HT-29 (cell line): ENCODE results near the gene PLAC1. TPM values are rescaled to one million over a fixed set of nuclear protein-coding genes. Genes with fewer than 3 reads are reported as not detected.

ENCODE experiments used
- DNase-seq: peaks from one replicate; pipeline ENCODE4 v3.0.0-alpha.2; 2015; ENCODE audit warnings: low spot score
- total RNA-seq: library from RNA; depleted of rRNA; stranded (reverse); fragments of >200 nt; shearing (Covaris generic); gene quantifications from 2 replicates; pipeline ENCODE4 v1.2.3, GENCODE V29; 2014

The PLAC1 gene
- total RNA-seq, 1 experiment from 2014 or later: not detected

- no peak for DNase-seq
Measured at GRCh38 chrX:134670134-134670924, 12.1 kb upstream of the PLAC1 start.

DNA sequence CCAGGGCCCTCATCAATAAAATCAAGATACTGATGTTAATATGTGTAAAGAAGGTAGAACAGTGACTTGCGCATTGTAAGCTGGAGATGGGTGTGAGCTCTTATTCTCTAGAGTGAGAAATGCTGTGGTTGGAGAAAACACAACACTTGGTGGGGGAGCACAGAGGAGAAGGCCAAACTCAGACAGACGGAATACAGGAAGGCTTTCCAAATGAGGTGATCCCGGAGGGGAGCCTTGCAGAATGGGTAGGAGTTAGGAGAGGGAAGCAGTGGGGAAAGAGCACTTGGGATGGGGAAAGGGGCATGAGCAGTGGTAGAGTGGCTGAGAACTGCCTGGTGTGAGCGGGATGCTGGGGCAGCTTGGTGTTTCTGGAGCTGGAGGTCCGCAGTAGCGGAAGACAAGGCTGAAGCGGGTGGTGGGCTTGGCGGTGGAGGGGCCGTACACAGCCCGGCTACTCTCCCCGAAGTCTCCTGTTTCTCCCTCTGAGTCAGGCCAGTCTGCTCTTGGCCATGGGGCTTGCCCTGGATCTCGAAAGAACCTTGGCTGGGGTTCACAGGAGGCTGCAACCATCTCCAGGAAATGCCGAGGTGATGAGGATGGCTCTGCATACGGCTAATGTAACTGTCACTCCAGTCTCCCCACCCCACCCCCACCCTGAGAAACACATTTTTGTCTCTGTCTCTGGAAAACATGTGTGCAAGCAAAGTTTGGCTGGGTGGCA, 11.3 kb upstream of the PLAC1 start:
- DNase-seq: no peak

- no peak for DNase-seq
Measured at GRCh38 chrX:134664202-134664601, 5.9 kb upstream of the PLAC1 start.

DNA sequence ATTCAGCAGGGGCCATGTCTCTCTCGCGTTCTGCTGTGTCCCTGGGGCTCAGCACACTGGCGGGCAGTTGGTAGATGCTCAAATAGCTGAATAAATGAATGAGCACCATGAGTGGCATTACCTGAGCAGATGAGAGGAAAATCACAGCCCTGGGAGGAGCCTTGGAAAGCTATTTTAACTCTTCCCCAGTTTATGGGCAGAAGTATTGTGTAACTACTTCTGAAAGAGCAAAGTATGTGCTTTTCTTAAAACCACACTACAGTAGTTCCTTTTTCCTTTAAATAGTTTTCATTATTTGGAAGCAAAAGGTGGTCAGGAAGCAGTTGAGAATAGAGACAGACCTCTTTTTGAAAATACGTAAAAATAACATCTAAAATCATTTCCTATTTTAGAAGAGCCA, 3.0 kb upstream of the PLAC1 start:
- DNase-seq: no peak

DNA sequence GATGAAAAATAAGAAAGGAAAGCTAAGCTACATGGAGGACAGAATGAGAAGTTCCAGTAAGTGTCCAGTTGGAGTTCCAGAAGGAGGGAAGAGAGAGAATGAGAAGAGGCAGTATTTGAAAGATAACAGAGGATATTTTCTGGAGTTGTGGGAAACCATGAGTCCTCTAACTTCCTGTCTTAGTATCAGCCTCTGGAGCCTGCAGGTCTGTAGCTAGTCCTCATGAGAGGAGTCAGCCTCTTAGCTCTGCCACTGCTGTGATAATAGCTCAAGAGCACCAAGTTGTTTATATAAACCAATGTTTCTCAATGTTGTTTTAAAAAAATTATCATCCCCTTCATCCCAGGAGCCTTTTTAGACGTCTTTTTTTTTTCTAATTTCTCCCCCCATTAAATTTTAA, 2.4 kb upstream of the PLAC1 start:
- no peak for DNase-seq

GRCh38 chrX:134659761-134660160, 1.5 kb upstream of the PLAC1 start:
- no peak for DNase-seq

- no peak for DNase-seq
Measured at GRCh38 chrX:134658760-134659023, 421 bp upstream of the PLAC1 start.

DNA sequence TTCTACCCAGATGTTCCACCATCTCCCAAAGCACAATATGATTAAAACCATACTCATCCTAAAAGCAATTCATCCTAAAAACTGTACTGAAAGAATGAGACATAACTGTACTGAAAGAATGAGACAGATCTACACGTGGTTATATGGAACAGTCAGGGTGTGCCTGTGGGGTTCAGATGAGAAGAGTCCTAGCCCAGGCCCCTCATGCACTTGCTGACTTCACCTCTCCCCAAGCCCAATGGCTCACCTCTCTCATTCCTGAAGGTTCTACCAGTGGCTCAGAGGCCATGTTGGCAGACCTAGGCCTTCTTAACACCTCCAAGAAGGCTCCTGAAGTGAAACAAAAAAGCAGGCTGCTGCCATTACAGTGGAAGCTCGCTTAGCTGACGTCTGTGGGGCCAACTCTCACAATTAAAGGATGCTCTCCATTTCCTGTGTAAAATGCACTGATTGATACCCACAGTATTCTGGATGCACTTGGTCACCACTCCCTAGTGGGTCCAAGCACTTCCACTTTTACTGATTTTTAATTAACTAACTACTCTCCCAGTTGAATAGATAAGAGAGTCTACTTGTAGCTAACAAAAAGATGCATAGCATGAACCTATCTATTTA, 3.8 kb downstream of the PLAC1 start:
- DNase-seq: no peak

DNA sequence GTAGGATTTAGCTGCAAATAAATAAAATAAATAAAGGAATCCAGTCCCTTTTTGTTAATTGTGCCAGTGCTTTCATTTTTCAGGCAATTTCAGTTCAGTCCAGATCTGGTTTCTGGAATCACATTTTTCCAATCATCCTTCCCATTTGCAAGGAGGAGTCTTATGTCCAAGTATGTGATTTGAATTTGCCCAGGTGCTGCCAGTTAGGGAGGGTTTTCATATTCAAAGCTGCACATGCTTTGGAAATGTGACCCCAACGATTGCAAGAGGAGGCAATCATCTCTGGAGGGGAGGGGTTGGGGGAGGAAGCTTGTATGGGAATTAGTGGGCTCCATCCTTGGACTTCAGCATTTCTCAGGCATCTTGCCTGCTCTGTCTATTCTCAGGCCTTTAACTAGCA, 4.4 kb downstream of the PLAC1 start:
- no peak for DNase-seq

- no peak for DNase-seq
Measured at GRCh38 chrX:134650701-134651100, 7.6 kb downstream of the PLAC1 start.

GRCh38 chrX:134649770-134650169, 8.5 kb downstream of the PLAC1 start:
- no peak for DNase-seq

DNA sequence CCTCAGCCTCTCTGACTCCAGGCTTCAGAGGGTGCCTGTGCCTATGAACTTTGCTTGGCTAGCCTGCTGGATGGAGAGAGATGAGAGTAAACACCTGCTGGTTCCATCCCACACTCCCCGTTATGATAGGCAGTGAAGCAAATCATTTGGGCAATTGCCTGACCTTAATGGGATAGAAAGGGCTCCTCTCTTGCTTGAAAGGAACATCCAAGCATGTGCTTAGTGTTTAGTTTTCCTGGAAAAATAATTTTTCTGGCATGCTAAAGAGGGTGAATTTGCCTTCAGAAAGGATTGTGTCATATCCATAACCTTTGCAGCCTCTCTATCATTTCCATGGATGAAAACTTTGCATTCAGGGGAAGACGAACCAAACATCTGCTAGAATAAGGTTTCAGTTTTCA, 10.8 kb downstream of the PLAC1 start:
- DNase-seq: no peak

GRCh38 chrX:134646691-134647090, 11.6 kb downstream of the PLAC1 start:
- DNase-seq: no peak

DNA sequence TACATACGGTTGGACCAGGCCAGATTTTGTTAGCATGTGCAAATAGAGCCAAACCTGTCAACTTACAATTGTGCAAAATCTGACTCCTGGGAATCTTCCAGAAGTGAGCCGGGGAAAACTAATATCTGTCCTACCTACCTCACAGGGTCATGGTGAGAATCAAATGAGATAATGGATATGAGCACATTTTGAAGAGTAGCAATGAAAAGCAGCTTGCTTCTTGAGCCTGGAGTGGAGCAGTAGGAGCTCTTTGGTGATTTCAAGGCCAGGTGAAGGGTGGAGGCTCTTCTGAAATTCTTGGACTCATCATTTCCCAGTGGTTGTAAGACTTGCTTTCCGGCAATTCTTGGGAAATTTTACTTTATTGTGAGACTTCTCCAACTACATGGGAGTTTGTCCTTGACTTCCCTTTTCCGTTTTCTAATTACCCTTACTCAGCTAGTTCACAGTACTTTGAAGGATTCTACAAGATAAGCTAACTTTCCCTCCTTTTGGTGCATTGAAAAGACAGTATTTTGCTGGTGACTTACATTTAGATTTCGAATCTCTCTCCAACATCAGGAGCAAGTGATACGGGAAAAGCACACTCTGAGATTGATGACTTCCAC, 12.2 kb downstream of the PLAC1 start:
- no peak for DNase-seq

DNA sequence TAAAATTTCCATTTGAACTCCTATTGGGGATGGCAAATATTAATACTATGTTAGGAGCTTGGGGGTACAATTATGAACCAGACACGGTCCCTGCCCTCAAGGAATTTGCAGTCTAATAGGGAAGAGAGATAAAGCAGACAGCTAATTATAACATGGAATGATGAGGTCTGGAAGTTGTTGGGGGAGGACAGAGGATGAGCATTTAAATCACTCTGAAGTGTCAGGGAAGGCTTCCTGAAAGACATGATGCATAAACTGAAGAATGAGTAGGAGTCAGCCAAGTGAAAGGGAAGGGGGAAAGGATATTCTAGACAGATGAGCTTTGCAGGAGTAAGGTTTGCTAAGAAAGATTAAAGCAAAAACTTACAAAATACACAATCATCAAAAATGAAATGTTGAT, 15.9 kb downstream of the PLAC1 start:
- no peak for DNase-seq

- DNase-seq: no peak
Measured at GRCh38 chrX:134641346-134641745, 16.9 kb downstream of the PLAC1 start.

GRCh38 chrX:134640914-134641313, 17.4 kb downstream of the PLAC1 start:
- DNase-seq: no peak

DNA sequence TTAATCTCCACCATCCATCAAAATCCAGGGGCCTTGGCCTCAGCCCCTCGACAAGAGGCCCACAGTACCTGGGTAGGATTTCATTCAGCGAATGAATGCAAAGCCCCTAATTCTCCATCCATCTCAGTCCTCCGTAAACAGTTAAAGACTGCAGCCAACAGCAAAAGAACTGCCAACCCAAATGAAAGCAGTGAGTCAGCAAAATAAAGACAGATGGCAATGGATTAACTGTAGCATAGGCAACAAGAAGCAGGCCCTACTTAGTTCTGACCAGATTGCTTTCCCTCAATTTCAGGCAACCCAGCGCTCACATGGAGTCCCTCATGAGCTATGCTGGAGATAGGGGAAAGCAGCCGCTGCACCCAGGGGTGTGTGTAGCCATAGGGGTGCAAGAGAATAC, 21.4 kb downstream of the PLAC1 start:
- DNase-seq: no peak

GRCh38 chrX:134634691-134635090, 23.6 kb downstream of the PLAC1 start:
- no peak for DNase-seq

DNA sequence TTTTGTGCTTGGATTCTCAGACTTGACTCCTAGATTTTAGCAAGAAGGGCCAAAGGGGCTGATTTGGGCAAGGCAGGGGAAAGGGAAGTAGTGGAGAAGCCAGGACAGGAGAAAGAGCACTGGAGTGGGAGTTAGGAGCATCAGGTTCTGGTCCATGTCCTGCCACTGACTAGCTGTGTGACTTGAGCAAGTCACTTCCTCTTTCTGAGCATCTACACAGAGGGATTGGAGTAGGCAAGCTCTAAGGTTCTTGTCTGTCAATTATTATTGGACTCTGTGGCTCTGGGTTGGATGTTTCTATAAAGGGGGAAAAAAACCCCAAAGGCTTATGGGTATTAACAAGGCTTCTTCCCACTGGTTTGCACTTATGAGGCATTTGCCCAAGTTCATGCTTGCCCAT, 24.4 kb downstream of the PLAC1 start:
- no peak for DNase-seq

- no peak for DNase-seq
Measured at GRCh38 chrX:134633394-134633793, 24.9 kb downstream of the PLAC1 start.

DNA sequence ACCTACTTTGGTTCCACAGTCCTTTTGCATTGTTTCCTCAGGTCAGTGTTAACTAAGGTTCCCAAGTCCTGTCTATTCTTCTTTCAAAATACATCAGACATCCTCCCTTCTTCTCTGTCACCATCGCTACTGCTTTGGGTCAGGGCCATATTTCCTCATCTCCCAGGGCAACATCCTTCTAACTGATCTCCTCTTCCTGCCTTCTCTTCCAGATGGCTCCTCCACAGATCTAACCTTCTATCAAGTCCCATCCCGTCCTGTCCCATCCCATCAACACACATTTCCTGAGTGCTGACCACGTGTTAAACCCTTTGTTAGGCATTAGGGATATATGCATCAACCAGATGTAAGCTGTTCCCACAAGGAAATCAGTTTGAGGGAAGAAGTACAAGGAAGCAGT, 25.9 kb downstream of the PLAC1 start:
- DNase-seq: no peak
